Measurements from ENCODE around the gene NBEAL1. TPM values are rescaled to one million over a fixed set of nuclear protein-coding genes. Genes with fewer than 3 reads are reported as not detected.
A peak's percentile ranks its signal among the peaks of the same experiment; 100 is the strongest.
"Not testable (repeated sequence)": the region's sequence is repeated elsewhere in the genome, so short reads cannot be mapped to it uniquely, and the experiment has no call there.

Gene NBEAL1
- total RNA-seq, 6 experiments from 2014 or later, result 17.7 to 29.2 (median 23.8) TPM

DNA sequence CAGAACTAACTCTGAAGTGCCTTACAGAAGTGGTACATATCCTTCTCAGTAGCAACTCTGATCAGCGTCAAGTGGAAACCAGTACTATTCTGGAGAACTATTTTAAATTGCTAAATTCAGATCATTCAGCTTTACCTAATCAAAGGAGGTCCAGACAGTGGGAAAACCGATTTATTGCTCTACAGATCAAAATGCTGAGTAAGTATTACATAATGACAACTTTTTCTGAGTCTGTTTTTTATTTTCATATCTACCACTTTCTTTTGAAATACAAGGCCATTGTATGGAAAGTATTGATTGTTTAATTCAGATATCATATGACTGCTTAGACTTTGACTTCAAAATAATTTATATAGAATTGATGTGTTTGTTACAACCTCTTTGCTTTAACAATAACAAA, 68.7 kb downstream of the NBEAL1 start:
- TF ChIP-seq, protein P1, sequence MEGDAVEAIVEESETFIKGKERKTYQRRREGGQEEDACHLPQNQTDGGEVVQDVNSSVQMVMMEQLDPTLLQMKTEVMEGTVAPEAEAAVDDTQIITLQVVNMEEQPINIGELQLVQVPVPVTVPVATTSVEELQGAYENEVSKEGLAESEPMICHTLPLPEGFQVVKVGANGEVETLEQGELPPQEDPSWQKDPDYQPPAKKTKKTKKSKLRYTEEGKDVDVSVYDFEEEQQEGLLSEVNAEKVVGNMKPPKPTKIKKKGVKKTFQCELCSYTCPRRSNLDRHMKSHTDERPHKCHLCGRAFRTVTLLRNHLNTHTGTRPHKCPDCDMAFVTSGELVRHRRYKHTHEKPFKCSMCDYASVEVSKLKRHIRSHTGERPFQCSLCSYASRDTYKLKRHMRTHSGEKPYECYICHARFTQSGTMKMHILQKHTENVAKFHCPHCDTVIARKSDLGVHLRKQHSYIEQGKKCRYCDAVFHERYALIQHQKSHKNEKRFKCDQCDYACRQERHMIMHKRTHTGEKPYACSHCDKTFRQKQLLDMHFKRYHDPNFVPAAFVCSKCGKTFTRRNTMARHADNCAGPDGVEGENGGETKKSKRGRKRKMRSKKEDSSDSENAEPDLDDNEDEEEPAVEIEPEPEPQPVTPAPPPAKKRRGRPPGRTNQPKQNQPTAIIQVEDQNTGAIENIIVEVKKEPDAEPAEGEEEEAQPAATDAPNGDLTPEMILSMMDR (IDR thresholded peaks at IDR 0.05), result no peak
- no peak overlapping the region for H3K27ac Mint-ChIP-seq

DNA sequence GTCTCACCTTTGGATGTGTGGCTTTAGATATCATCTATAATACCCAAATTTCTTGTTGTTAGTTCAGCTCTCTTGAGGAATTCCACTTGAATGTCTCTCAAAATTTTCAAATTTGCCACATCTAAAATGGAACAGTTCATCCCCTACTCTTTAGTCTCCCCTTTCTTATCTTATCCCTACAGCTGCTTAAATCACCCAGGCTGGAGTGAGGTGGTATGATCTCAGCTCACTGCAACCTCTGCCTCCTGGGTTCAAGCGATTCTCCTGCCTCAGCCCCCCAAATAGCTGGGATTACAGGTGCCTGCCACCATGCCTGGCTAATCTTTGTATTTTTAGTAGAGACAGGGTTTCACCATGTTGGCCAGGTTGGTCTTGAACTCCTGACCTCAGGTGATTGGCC, 71.7 kb downstream of the NBEAL1 start:
- peaks cover 14% of the 10 kb centered on the region; the same call in 1 of the 2 replicates for H3K36me3 Mint-ChIP-seq (ENCODE audit: low read depth)
- DNase-seq; H3K27ac Mint-ChIP-seq; H3K9me3 Mint-ChIP-seq; H3K4me3 Mint-ChIP-seq; H3K4me1 Mint-ChIP-seq (ENCODE audit: low read depth); H3K27me3 Mint-ChIP-seq (ENCODE audit: insufficient read depth): not testable (repeated sequence)

More for the DNA sequence above, 68.7 kb downstream of the NBEAL1 start:
- Mint-ChIP-seq H3K4me3 (no peak overlapping the region), H3K4me1 (ENCODE audit: low read depth) (no peaks in the 10 kb centered on the region), H3K27me3 (ENCODE audit: insufficient read depth) (no peaks in the 10 kb centered on the region), H3K36me3 (ENCODE audit: low read depth) (peaks cover 14% of the 10 kb centered on the region), H3K9me3 (no peaks in the 10 kb centered on the region)
- DNase-seq, result no peak

DNA sequence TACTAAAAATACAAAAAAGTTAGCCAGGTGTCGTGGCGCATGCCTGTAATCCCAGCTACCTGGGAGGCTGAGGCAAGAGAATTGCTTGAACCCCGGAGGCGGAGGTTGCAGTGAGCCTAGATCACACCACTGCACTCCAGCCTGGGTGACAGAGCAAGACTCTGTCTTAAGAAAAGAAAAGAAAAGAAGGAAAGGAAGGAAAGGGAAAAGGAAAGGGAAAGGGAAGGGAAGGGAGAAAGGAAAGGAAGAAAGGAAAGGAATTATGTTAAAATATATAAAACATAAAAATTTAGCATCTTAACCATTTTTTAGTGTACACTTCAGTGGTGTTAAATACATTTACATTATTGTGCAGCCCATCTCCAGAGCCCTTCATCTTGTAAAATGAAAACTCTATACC, 76.0 kb downstream of the NBEAL1 start:
- H3K4me1 Mint-ChIP-seq (ENCODE audit: low read depth); H3K9me3 Mint-ChIP-seq; H3K27me3 Mint-ChIP-seq (ENCODE audit: insufficient read depth); H3K4me3 Mint-ChIP-seq; DNase-seq; H3K27ac Mint-ChIP-seq: not testable (repeated sequence)
- peaks cover 14% of the 10 kb centered on the region; the same call in 1 of the 2 replicates for H3K36me3 Mint-ChIP-seq (ENCODE audit: low read depth)

DNA sequence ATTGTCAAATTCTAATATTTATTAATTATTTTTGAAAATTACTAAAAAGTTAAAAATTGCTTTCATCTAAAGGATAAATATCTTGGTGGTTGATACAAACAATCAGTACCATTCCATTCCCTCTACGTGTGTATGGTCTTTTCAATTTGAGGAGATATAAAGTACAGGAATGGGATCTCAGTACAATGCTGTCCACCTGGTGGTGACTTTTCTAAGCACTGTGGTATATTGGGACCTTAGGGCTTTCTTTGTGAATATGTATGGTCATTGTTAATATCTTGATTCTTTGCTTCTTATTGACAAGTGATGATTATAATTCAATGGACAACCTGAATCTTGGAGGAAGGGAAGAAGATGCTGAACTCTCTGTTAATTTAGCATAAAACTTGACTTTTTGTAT, 83.1 kb downstream of the NBEAL1 start:
- TF ChIP-seq, protein P1 (IDR thresholded peaks at IDR 0.05), result peak; percentile 76

DNA sequence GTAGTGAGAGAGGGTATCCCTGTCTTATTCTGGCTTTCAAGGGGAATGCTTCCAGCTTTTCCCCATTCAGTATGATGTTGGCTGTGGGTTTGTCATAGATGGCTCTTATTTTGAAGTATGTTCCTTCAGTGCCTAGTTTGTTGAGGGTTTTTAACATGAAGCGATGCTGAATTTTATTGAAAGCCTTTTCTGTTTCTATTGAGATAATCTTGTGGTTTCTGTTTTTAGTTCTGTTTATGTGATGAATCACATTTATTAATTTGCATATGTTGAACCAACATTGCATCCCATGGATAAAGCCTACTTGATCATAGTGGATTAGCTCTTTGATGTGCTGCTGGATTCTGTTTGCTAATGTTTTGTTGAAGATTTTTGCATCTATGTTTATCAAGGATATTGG, 87.7 kb downstream of the NBEAL1 start:
- H3K4me3 Mint-ChIP-seq, result not testable (repeated sequence)

More for the DNA sequence above, 83.1 kb downstream of the NBEAL1 start:
- DNase-seq, result no peak
- peaks cover 11% of the 10 kb centered on the region for H3K4me1 Mint-ChIP-seq (ENCODE audit: low read depth)
- no peak overlapping the region for H3K4me3 Mint-ChIP-seq
- H3K27me3 Mint-ChIP-seq (ENCODE audit: insufficient read depth), result no peaks in the 10 kb centered on the region
- no peak overlapping the region for H3K27ac Mint-ChIP-seq
- H3K9me3 Mint-ChIP-seq, result peaks cover 3% of the 10 kb centered on the region
- H3K36me3 Mint-ChIP-seq (ENCODE audit: low read depth), result peaks cover 35% of the 10 kb centered on the region

DNA sequence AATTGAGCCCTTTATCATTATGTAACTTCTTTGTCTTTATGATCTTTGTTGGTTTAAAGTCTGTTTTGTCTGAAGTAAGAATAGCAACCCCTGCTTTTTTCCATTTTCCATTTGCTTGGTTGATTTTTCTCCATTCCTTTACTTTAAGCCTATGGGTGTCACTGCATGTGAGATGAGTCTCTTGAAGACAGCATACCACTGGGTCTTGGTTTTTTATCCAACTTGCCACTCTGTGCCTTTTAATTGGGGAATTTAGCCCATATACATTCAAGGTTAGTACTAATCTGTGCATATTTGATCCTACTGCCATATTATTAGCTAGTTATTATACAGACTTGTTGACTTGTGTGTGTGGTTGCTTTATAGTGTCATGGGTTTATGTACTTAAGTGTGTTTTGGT, 89.6 kb downstream of the NBEAL1 start:
- DNase-seq, result no peak
- H3K36me3 Mint-ChIP-seq (ENCODE audit: low read depth), result peaks cover 50% of the 10 kb centered on the region

More for the DNA sequence above, 87.7 kb downstream of the NBEAL1 start:
- DNase-seq, result peak; percentile 29
- peak overlapping the region; percentile 17; the same call in 1 of the 2 replicates for H3K27ac Mint-ChIP-seq
- peaks cover 51% of the 10 kb centered on the region for H3K36me3 Mint-ChIP-seq (ENCODE audit: low read depth)
- H3K27me3 Mint-ChIP-seq (ENCODE audit: insufficient read depth), result not testable (repeated sequence)
- peaks cover 18% of the 10 kb centered on the region for H3K9me3 Mint-ChIP-seq
- H3K4me1 Mint-ChIP-seq (ENCODE audit: low read depth), result peaks cover 16% of the 10 kb centered on the region

DNA sequence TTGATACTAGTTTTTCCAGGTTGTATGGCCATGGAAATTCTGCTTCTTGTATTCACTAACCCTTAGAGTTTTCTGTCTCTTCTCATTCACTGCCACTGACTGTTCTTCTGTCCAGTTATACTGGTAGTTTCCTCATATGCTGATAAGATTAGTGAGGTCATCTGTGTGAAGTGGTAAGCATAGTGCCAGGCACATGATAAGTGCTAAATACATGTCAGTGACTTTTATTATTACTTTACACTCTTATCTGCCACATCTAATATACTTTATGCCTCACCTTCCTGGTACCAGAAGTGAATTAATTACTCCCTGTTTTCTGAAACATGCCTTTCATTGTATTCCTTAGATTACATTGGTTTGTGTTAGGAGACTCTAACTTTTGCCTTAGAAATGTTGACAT, 91.3 kb downstream of the NBEAL1 start:
- no peak overlapping the region for H3K27ac Mint-ChIP-seq

More for the DNA sequence above, 89.6 kb downstream of the NBEAL1 start:
- Mint-ChIP-seq H3K27ac (no peak overlapping the region), H3K4me1 (ENCODE audit: low read depth) (peaks cover 16% of the 10 kb centered on the region), H3K9me3 (peaks cover 18% of the 10 kb centered on the region), H3K27me3 (ENCODE audit: insufficient read depth) (no peaks in the 10 kb centered on the region; the same call in 1 of the 2 replicates), H3K4me3 (no peak overlapping the region)
- TF ChIP-seq, protein P1 (IDR thresholded peaks at IDR 0.05), result no peak

DNA sequence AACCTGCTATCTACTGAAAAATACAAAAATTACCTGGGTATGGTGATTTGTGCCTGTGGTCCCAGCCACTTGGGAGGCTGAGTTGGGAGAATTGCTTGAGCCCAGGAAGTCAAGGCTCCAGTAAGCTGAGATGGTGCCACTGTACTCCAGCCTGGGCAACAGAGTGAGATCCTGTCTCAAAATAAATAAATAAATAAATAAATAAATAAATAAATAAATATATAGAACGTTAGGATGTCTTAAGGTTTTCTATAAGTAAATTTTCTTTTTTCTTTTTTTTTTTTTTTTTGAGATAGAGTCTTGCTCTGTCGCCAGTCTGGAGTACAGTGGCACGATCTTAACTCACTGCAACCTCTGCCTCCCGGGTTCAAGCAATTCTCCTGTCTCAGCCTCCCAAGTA, 95.8 kb downstream of the NBEAL1 start:
- peaks cover 14% of the 10 kb centered on the region for H3K36me3 Mint-ChIP-seq (ENCODE audit: low read depth)

More for the DNA sequence above, 91.3 kb downstream of the NBEAL1 start:
- Mint-ChIP-seq H3K4me1 (ENCODE audit: low read depth) (peaks cover 16% of the 10 kb centered on the region), H3K9me3 (peaks cover 18% of the 10 kb centered on the region), H3K4me3 (no peak overlapping the region), H3K27me3 (ENCODE audit: insufficient read depth) (no peaks in the 10 kb centered on the region; the same call in 1 of the 2 replicates), H3K36me3 (ENCODE audit: low read depth) (peaks cover 40% of the 10 kb centered on the region)
- DNase-seq, result no peak
- TF ChIP-seq, protein P1 (IDR thresholded peaks at IDR 0.05), result no peak

More for the DNA sequence above, 95.8 kb downstream of the NBEAL1 start:
- DNase-seq; H3K4me3 Mint-ChIP-seq; H3K27ac Mint-ChIP-seq; H3K9me3 Mint-ChIP-seq; H3K27me3 Mint-ChIP-seq (ENCODE audit: insufficient read depth); H3K4me1 Mint-ChIP-seq (ENCODE audit: low read depth): not testable (repeated sequence)
